DOHH2 (cell line): ENCODE measurements around the gene BMP15.

Experiments
- CTCF ChIP-seq: fragments of 200-600 bp; sonication (generic); IDR thresholded peaks from one replicate; pipeline ENCODE4 v1.5.1; 2014; ENCODE audit warnings: antibody characterized with exemption, mild to moderate bottlenecking, low read depth, low read length; ENCODE audit not compliant: poor library complexity, severe bottlenecking
- EZH2phosphoT487 ChIP-seq: fragments of 200-600 bp; sonication (generic); IDR thresholded peaks from 2 replicates; pipeline ENCODE4 v1.6.1; 2017; ENCODE audit warnings: borderline replicate concordance, mild to moderate bottlenecking, antibody characterized with exemption, low read length, moderate library complexity, mixed read lengths

DNA sequence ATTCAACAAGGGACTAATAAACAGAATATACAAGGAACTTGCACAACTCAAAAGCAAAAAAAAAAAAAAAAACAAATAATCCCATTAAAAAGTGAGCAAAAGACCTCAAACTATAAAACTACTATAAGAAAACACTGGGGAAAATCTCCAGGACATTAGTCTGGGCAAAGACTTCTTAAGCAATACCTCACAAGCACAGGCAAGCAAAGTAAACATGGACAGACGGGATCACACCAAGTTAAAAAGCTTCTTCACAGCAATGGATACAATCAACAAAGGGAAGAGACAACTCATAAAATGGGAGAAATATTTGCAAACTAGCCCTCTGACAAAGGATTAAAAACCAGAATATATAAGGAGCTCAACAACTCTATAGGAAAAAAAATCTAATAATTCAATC lies 17.1 kb upstream of the BMP15 start:
- TF ChIP-seq CTCF (no peak), EZH2phosphoT487 (no peak)
